ENCODE data around the gene FHAD1.

The FHAD1 gene

GRCh38 chr1:15439325-15439724 lies 192.3 kb downstream of the FHAD1 start:
- no peak for DNase-seq (ENCODE audit: low spot score)

- DNase-seq (ENCODE audit: low spot score) = no peak
These were observed 193.3 kb downstream of the FHAD1 start for GRCh38 chr1:15440357-15440756.

GRCh38 chr1:15441247-15441646 lies 194.2 kb downstream of the FHAD1 start:
- no peak for DNase-seq (ENCODE audit: low spot score)

GRCh38 chr1:15442119-15442518 lies 195.1 kb downstream of the FHAD1 start:
- DNase-seq (ENCODE audit: low spot score) = no peak

GRCh38 chr1:15442759-15443158 lies 195.7 kb downstream of the FHAD1 start:
- DNase-seq (ENCODE audit: low spot score) = no peak

- DNase-seq (ENCODE audit: low spot score) = no peak
These were observed 196.3 kb downstream of the FHAD1 start for GRCh38 chr1:15443281-15443680.

GRCh38 chr1:15444468-15445389 lies 197.7 kb downstream of the FHAD1 start:
- no peak for DNase-seq (ENCODE audit: low spot score)

- no peak for DNase-seq (ENCODE audit: low spot score)
These were observed 198.5 kb downstream of the FHAD1 start for GRCh38 chr1:15445390-15446122.

GRCh38 chr1:15446212-15446611 lies 199.2 kb downstream of the FHAD1 start:
- DNase-seq (ENCODE audit: low spot score) = no peak

Measured in pons (tissue), 1 donor.